ENCODE results near the gene SLC16A11. TPM values are rescaled to one million over a fixed set of nuclear protein-coding genes. Genes with fewer than 3 reads are reported as not detected.
A peak's percentile ranks its signal among the peaks of the same experiment; 100 is the strongest.

Gene SLC16A11
- total and polyA plus RNA-seq, 5 donors: 3.3 to 11.3 (median 3.9) TPM

GRCh38 chr17:7039832-7040231, 4.1 kb downstream of the SLC16A11 start:
- DNase-seq: no peak
- intact Hi-C loops (cut with DNase I): no loop called here
- peaks cover 10% of the 10 kb centered on the region for H3K4me1 ChIP-seq (ENCODE audit: control insufficient read depth, insufficient read depth, low read length)
- no peak overlapping the region for H3K4me3 ChIP-seq (ENCODE audit: low read length)
- H3K27ac ChIP-seq (ENCODE audit: low read length): no peak overlapping the region
- ATAC-seq: no peak
- no peaks in the 10 kb centered on the region for H3K27me3 ChIP-seq (ENCODE audit: control insufficient read depth, insufficient read depth)
- H3K9me3 ChIP-seq (ENCODE audit: control insufficient read depth, low read length): no peaks in the 10 kb centered on the region
- 96% methylated on average over 5 of the region's 5 CpGs for WGBS

- Histone ChIP-seq H3K4me1 (ENCODE audit: control insufficient read depth, insufficient read depth, low read length) (peaks cover 9% of the 10 kb centered on the region), H3K27me3 (ENCODE audit: control insufficient read depth, insufficient read depth) (no peaks in the 10 kb centered on the region), H3K27ac (ENCODE audit: low read length) (no peak overlapping the region), H3K9me3 (ENCODE audit: control insufficient read depth, low read length) (no peaks in the 10 kb centered on the region), H3K4me3 (ENCODE audit: low read length) (no peak overlapping the region)
- 79% methylated on average over 19 of the region's 19 CpGs for WGBS
- ATAC-seq (no peak), DNase-seq (no peak)
- intact Hi-C loops (cut with DNase I): no loop called here
Measured at GRCh38 chr17:7038025-7038862, 5.6 kb downstream of the SLC16A11 start.

DNA sequence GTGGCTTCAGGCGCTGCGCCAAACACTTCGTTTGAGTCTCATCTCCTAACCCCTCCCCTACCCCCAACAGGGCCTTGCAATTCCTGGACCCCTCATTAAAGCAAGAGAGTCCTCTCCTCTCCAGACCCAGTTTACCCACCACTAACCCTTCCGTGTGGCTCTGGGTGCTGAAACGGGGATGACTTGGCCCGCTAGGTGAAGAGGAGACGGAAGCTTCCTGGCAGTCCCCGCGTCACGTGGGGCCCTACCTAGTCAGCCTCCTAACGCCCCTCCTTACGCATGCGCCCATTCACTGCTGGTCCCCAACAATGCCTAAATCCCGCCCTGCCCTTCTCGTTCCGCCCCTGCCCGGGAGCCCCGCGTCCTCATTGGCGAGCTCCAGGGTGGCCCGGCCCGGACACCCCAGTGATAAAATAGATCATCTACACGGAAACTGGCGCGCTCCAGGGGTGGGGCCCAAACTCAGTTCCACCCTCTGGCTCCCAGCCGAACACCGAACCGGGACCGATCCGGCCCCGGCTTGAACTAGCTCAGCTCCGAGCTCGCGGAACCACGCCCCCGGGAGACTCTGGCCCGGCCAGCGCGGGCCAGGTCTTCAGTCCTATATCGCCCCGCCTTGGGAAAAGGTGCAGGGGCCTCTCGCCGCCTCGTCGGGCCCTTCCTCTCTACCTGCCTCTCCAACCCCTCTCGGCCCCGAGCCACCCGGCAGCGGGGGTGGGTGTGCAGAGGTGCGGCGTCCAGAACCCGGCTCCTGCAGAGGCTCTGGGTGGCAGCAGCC, 8.1 kb downstream of the SLC16A11 start, which contains the start of gene SLC16A13:
Gene SLC16A13 (plus strand): TSS at position 425 of the 778 bp plus-strand sequence. CDS start 368 bp downstream, outside the sequence.
- no peaks in the 10 kb centered on the region for H3K27me3 ChIP-seq (ENCODE audit: control insufficient read depth, insufficient read depth)
- intact Hi-C loops (cut with DNase I): no loop called here
- DNase-seq (peak; percentile 97 to 98 (median 97)), ATAC-seq (peak; percentile 95 to 96)
- peaks cover 5% of the 10 kb centered on the region for H3K4me1 ChIP-seq (ENCODE audit: control insufficient read depth, insufficient read depth, low read length)
- H3K9me3 ChIP-seq (ENCODE audit: control insufficient read depth, low read length): no peaks in the 10 kb centered on the region
- H3K27ac ChIP-seq (ENCODE audit: low read length): peak within 1 kb of the TSS; percentile 95
- H3K4me3 ChIP-seq (ENCODE audit: low read length): peak within 1 kb of the TSS; percentile 50
- under 1% methylated on average over 52 of the region's 52 CpGs for WGBS

DNA sequence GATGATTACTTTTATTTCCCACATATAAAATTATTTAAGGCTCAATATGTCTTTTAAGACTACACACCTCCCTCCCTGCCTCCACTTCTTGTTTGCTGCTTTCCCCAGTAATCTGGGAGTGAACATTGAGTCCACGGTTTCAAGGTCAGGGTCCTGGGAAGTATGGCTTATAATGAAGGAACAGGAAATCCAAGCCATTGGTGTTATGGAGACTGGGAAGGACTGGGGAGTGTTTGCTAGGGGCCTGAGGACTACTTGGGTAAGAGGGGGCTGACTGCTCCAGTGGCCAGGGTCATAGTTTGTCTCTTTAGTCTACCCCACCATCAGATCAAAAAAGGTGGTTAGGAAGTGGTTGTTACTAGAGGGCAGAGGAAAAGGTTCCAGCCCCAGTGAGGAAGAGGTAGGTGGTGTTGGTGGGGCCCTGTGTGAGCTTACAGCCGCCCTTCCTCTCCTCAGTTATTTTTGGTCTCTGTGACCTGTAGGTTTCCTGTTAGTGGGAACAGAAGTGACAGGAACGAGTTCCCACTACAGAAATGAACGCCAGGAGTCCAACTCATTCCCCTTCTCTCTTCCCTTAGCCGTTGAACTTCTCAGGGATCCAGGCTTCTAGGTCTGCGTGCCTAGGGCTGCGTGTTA, 8.8 kb downstream of the SLC16A11 start:
- intact Hi-C loops (cut with DNase I): no loop called here
- WGBS: 10% methylated on average over 7 of the region's 7 CpGs
- H3K4me1 ChIP-seq (ENCODE audit: control insufficient read depth, insufficient read depth, low read length): peaks cover 5% of the 10 kb centered on the region
- peak overlapping the region; percentile 95 for H3K27ac ChIP-seq (ENCODE audit: low read length)
- ATAC-seq (peak; percentile 34 to 75), DNase-seq (no peak)
- no peaks in the 10 kb centered on the region for H3K9me3 ChIP-seq (ENCODE audit: control insufficient read depth, low read length)
- no peaks in the 10 kb centered on the region for H3K27me3 ChIP-seq (ENCODE audit: control insufficient read depth, insufficient read depth)
- H3K4me3 ChIP-seq (ENCODE audit: low read length): peak overlapping the region; percentile 50

- Histone ChIP-seq H3K27me3 (ENCODE audit: control insufficient read depth, insufficient read depth) (no peaks in the 10 kb centered on the region), H3K4me3 (ENCODE audit: low read length) (no peak overlapping the region), H3K27ac (ENCODE audit: low read length) (peak overlapping the region; percentile 69), H3K9me3 (ENCODE audit: control insufficient read depth, low read length) (no peaks in the 10 kb centered on the region), H3K4me1 (ENCODE audit: control insufficient read depth, insufficient read depth, low read length) (no peaks in the 10 kb centered on the region)
- DNase-seq: peak in 2 of 3 donors; percentile 47 to 57
- peak; percentile 32 to 51 for ATAC-seq
- intact Hi-C loops (cut with DNase I): no loop called here
- 49% methylated on average over 8 of the region's 8 CpGs for WGBS
Measured at GRCh38 chr17:7029659-7030058, 14.2 kb downstream of the SLC16A11 start.

GRCh38 chr17:7029096-7029495, 14.8 kb downstream of the SLC16A11 start:
- 69% methylated on average over 3 of the region's 3 CpGs for WGBS
- Histone ChIP-seq H3K27me3 (ENCODE audit: control insufficient read depth, insufficient read depth) (no peaks in the 10 kb centered on the region), H3K27ac (ENCODE audit: low read length) (peak overlapping the region; percentile 69), H3K4me3 (ENCODE audit: low read length) (no peak overlapping the region), H3K4me1 (ENCODE audit: control insufficient read depth, insufficient read depth, low read length) (peaks cover under 1% of the 10 kb centered on the region), H3K9me3 (ENCODE audit: control insufficient read depth, low read length) (no peaks in the 10 kb centered on the region)
- intact Hi-C loops (cut with DNase I): no loop called here
- no peak for ATAC-seq
- DNase-seq: no peak

- no peak for ATAC-seq
- WGBS: 43% methylated on average over 13 of the region's 13 CpGs
- H3K4me3 ChIP-seq (ENCODE audit: low read length): no peak overlapping the region
- no peaks in the 10 kb centered on the region for H3K27me3 ChIP-seq (ENCODE audit: control insufficient read depth, insufficient read depth)
- peak in 2 of 3 donors; percentile 55 to 56 for DNase-seq
- no peak overlapping the region for H3K27ac ChIP-seq (ENCODE audit: low read length)
- H3K4me1 ChIP-seq (ENCODE audit: control insufficient read depth, insufficient read depth, low read length): peaks cover 2% of the 10 kb centered on the region
- no peaks in the 10 kb centered on the region for H3K9me3 ChIP-seq (ENCODE audit: control insufficient read depth, low read length)
- intact Hi-C loops (cut with DNase I): no loop called here
Measured at GRCh38 chr17:7027335-7027734, 16.6 kb downstream of the SLC16A11 start.

DNA sequence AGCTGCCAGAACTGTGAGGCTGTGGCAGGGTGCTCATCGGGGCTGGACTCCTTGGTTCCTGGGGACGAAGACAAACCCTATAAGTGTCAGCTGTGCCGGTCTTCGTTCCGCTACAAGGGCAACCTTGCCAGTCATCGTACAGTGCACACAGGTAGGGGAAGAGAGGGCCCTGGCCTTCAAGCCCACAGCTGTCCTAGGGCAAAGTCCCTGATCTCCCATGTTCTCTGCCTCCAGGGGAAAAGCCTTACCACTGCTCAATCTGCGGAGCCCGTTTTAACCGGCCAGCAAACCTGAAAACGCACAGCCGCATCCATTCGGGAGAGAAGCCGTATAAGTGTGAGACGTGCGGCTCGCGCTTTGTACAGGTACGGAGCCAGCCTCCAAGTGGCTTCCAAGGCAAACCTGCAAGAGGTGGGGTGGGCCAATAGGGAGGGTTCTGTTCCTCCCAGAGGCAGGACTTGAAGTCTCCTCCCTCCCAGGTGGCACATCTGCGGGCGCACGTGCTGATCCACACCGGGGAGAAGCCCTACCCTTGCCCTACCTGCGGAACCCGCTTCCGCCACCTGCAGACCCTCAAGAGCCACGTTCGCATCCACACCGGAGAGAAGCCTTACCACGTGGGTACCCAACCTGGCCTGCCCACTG, 17.3 kb downstream of the SLC16A11 start:
- ATAC-seq (no peak), DNase-seq (peak in 1 of 3 donors; percentile 39)
- 80% methylated on average over 29 of the region's 29 CpGs for WGBS
- intact Hi-C loops (cut with DNase I): no loop called here
- Histone ChIP-seq H3K27ac (ENCODE audit: low read length) (peak overlapping the region; percentile 16), H3K27me3 (ENCODE audit: control insufficient read depth, insufficient read depth) (no peaks in the 10 kb centered on the region), H3K9me3 (ENCODE audit: control insufficient read depth, low read length) (no peaks in the 10 kb centered on the region), H3K4me3 (ENCODE audit: low read length) (no peak overlapping the region), H3K4me1 (ENCODE audit: control insufficient read depth, insufficient read depth, low read length) (peaks cover 2% of the 10 kb centered on the region)

- Histone ChIP-seq H3K27me3 (ENCODE audit: control insufficient read depth, insufficient read depth) (no peaks in the 10 kb centered on the region), H3K9me3 (ENCODE audit: control insufficient read depth, low read length) (no peaks in the 10 kb centered on the region), H3K27ac (ENCODE audit: low read length) (no peak overlapping the region), H3K4me1 (ENCODE audit: control insufficient read depth, insufficient read depth, low read length) (peaks cover 2% of the 10 kb centered on the region), H3K4me3 (ENCODE audit: low read length) (no peak overlapping the region)
- no peak for ATAC-seq
- intact Hi-C loops (cut with DNase I): no loop called here
- 71% methylated on average over 1 of the region's 1 CpG for WGBS
- DNase-seq: no peak
Measured at GRCh38 chr17:7025245-7025644, 18.6 kb downstream of the SLC16A11 start.

GRCh38 chr17:7024402-7024785, 19.5 kb downstream of the SLC16A11 start:
- intact Hi-C loops (cut with DNase I): loop anchor here in 1 of 4 donors (5.0 kb wide), 1 partner anchor 112 kb away; no protein-coding TSS in a partner anchor
- Histone ChIP-seq H3K4me3 (ENCODE audit: low read length) (no peak overlapping the region), H3K4me1 (ENCODE audit: control insufficient read depth, insufficient read depth, low read length) (peaks cover 2% of the 10 kb centered on the region), H3K9me3 (ENCODE audit: control insufficient read depth, low read length) (no peaks in the 10 kb centered on the region), H3K27ac (ENCODE audit: low read length) (no peak overlapping the region), H3K27me3 (ENCODE audit: control insufficient read depth, insufficient read depth) (no peaks in the 10 kb centered on the region)
- 58% methylated on average over 8 of the region's 8 CpGs for WGBS
- DNase-seq: peak in 2 of 3 donors; percentile 25 to 65
- ATAC-seq: no peak

All from right cardiac atrium (tissue), 5 donors.